GM12801 (cell line): ENCODE measurements around the gene NDST1.

Source experiments
- TF ChIP-seq, protein P1 (sequence below): IDR thresholded peaks from one replicate; pipeline ENCODE4 v1.5.1; 2011; ENCODE audit warnings: control low read depth; ENCODE audit not compliant: insufficient read length; ENCODE audit errors: extremely low read depth

Gene NDST1

GRCh38 chr5:150542933-150543445, 35.1 kb downstream of the NDST1 start:
- TF ChIP-seq, protein P1, sequence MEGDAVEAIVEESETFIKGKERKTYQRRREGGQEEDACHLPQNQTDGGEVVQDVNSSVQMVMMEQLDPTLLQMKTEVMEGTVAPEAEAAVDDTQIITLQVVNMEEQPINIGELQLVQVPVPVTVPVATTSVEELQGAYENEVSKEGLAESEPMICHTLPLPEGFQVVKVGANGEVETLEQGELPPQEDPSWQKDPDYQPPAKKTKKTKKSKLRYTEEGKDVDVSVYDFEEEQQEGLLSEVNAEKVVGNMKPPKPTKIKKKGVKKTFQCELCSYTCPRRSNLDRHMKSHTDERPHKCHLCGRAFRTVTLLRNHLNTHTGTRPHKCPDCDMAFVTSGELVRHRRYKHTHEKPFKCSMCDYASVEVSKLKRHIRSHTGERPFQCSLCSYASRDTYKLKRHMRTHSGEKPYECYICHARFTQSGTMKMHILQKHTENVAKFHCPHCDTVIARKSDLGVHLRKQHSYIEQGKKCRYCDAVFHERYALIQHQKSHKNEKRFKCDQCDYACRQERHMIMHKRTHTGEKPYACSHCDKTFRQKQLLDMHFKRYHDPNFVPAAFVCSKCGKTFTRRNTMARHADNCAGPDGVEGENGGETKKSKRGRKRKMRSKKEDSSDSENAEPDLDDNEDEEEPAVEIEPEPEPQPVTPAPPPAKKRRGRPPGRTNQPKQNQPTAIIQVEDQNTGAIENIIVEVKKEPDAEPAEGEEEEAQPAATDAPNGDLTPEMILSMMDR, result no peak

DNA sequence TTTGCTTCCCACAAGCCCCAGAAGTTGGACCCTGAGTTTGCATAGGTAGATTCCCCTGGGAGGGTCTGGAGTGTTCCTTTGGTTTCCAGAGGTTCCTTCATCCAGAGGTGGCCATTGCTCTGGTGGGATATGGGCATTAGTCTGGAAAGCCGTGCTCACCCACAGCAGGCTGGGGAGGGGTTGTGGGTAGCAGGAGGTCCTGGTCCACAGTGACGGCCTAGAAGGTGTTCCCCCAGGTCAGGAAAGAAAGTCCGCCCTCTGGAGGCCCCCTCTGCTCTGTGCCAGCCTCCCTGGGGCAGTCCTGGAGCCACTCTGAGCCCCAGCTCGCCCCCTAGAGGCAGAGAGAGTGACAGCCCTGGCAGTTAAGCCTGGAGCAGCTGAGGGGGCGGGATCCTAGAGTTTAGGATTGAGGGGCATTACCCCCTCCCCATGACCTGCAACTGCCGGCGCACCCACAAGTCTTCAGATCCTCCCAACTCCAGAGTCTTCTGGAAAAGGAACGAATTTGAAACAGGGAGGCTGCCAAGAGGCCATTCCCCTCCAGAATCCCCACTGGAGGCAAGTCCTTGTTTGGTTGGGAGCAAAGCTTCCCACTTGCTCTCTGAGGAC, 36.8 kb downstream of the NDST1 start:
- TF ChIP-seq, protein P1, result no peak

DNA sequence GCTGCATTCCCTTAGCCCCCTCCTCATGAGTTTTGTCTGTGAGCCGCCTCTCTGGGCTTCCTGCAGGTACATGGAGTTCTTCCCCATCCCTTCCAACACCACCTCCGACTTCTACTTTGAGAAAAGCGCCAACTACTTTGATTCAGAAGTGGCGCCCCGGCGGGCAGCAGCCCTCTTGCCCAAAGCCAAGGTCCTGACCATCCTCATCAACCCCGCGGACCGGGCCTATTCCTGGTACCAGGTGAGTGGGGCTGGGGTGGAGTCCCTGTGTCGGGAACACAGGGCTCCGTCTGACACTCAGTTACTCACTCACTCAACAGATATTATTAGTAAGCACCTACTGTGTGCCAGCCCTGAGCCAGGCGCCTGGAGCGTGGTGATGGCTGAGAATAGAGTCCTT, 37.3 kb downstream of the NDST1 start:
- TF ChIP-seq, protein P1, result no peak

DNA sequence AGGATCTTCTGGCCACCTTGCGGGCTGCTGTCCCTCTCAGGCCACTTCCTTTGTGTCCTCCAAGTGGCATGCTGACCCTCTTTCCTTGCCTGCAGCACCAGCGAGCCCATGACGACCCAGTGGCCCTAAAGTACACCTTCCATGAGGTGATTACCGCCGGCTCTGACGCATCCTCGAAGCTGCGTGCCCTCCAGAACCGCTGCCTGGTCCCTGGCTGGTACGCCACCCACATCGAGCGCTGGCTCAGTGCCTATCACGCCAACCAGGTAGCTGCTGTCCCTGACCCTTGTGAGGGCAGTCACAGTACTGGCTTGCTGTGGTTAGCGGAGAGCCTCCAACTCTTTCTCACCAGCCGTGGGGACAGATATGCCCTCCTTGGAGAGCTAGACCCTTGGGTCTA, 40.2 kb downstream of the NDST1 start:
- TF ChIP-seq, protein P1, result no peak

- TF ChIP-seq, protein P1, result no peak
These were observed 41.8 kb downstream of the NDST1 start for GRCh38 chr5:150549735-150550134.

GRCh38 chr5:150550286-150550685, 42.4 kb downstream of the NDST1 start:
- TF ChIP-seq, protein P1, result no peak

GRCh38 chr5:150551066-150551465, 43.1 kb downstream of the NDST1 start:
- TF ChIP-seq, protein P1, result no peak

GRCh38 chr5:150553402-150553801, 45.5 kb downstream of the NDST1 start:
- TF ChIP-seq, protein P1, result no peak
